H9 (cell line): ENCODE measurements around the gene CTDSP2. TPM values are rescaled to one million over a fixed set of nuclear protein-coding genes. Genes with fewer than 3 reads are reported as not detected.

Experiments
- DNase-seq: peaks from one replicate; pipeline ENCODE4 v3.0.0-alpha.2; 2017
- H2AFZ ChIP-seq: one replicate; pipeline ENCODE4 v1.6.1; 2013; ENCODE audit warnings: mild to moderate bottlenecking, low read length, control low read depth, moderate library complexity
- H2AK5ac ChIP-seq: 2 replicates; pipeline ENCODE4 v1.6.1; 2013; ENCODE audit warnings: low read length, control low read depth, mixed read lengths; ENCODE audit not compliant: insufficient read length
- H2BK120ac ChIP-seq: one replicate; pipeline ENCODE4 v1.6.1; 2013; ENCODE audit warnings: low read depth, mild to moderate bottlenecking, low read length, control low read depth, inconsistent platforms; ENCODE audit not compliant: poor library complexity, severe bottlenecking
- H2BK12ac ChIP-seq: 2 replicates; pipeline ENCODE4 v1.6.1; 2013; ENCODE audit warnings: low read length, control low read depth, mixed read lengths, low read depth; ENCODE audit not compliant: insufficient read length
- H2BK15ac ChIP-seq: 2 replicates; pipeline ENCODE4 v1.6.1; 2013; ENCODE audit warnings: low read depth, low read length, control low read depth
- H2BK20ac ChIP-seq: one replicate; pipeline ENCODE4 v1.6.1; 2013; ENCODE audit warnings: low read depth, mild to moderate bottlenecking, low read length, control low read depth, inconsistent platforms; ENCODE audit not compliant: poor library complexity, severe bottlenecking
- H2BK5ac ChIP-seq: 2 replicates; pipeline ENCODE4 v1.6.1; 2013; ENCODE audit warnings: low read length, control low read depth, mixed read lengths; ENCODE audit not compliant: insufficient read length
- H3K14ac ChIP-seq: 2 replicates; pipeline ENCODE4 v1.6.1; 2013; ENCODE audit warnings: low read length, control low read depth; ENCODE audit not compliant: insufficient read depth
- H3K18ac ChIP-seq: 2 replicates; pipeline ENCODE4 v1.6.1; 2013; ENCODE audit warnings: low read depth, mild to moderate bottlenecking, mixed read lengths, low read length, control low read depth; ENCODE audit not compliant: insufficient read length
- H3K23ac ChIP-seq: 2 replicates; pipeline ENCODE4 v1.6.1; 2013; ENCODE audit warnings: low read length, control low read depth, mixed read lengths, low read depth; ENCODE audit not compliant: insufficient read length
- H3K23me2 ChIP-seq: 2 replicates; pipeline ENCODE4 v1.6.1; 2013; ENCODE audit warnings: low read depth, mild to moderate bottlenecking, mixed read lengths, low read length, control low read depth; ENCODE audit not compliant: insufficient read length, poor library complexity, severe bottlenecking
- H3K27ac ChIP-seq: 2 replicates; pipeline ENCODE4 v1.5.1; 2013; ENCODE audit warnings: low read length, control low read depth, mixed read lengths, low read depth; ENCODE audit not compliant: insufficient read length
- H3K27me3 ChIP-seq: 2 replicates; pipeline ENCODE4 v1.6.1; 2013; ENCODE audit warnings: low read length, control low read depth, inconsistent platforms; ENCODE audit not compliant: insufficient read depth
- H3K4ac ChIP-seq: 2 replicates; pipeline ENCODE4 v1.6.1; 2013; ENCODE audit warnings: low read depth, mild to moderate bottlenecking, control low read depth, inconsistent platforms, low read length, moderate library complexity
- H3K4me1 ChIP-seq: 2 replicates; pipeline ENCODE4 v1.6.1; 2013; ENCODE audit warnings: low read length, control low read depth, inconsistent platforms; ENCODE audit not compliant: insufficient read depth
- H3K4me2 ChIP-seq: 2 replicates; pipeline ENCODE4 v1.6.1; 2013; ENCODE audit warnings: low read length, control low read depth, mixed read lengths; ENCODE audit not compliant: insufficient read length, insufficient read depth
- H3K56ac ChIP-seq: 2 replicates; pipeline ENCODE4 v1.6.1; 2013; ENCODE audit warnings: low read depth, mild to moderate bottlenecking, mixed read lengths, low read length, control low read depth; ENCODE audit not compliant: insufficient read length
- H3K79me1 ChIP-seq: 2 replicates; pipeline ENCODE4 v1.6.1; 2013; ENCODE audit warnings: low read depth, mild to moderate bottlenecking, moderate library complexity, low read length, control low read depth, inconsistent platforms; ENCODE audit not compliant: insufficient read depth, poor library complexity, severe bottlenecking
- H3K79me2 ChIP-seq: 2 replicates; pipeline ENCODE4 v1.6.1; 2013; ENCODE audit warnings: low read length, control low read depth, inconsistent platforms; ENCODE audit not compliant: insufficient read depth
- H3K9ac ChIP-seq: 2 replicates; pipeline ENCODE4 v1.6.1; 2013; ENCODE audit warnings: low read length, control low read depth, mixed read lengths; ENCODE audit not compliant: insufficient read length; ENCODE audit errors: extremely low read depth
- H3K9me3 ChIP-seq: one replicate; pipeline ENCODE4 v1.6.1; 2013; ENCODE audit warnings: low read depth, low read length, inconsistent platforms; ENCODE audit not compliant: control insufficient read depth
- H3T11ph ChIP-seq: one replicate; pipeline ENCODE4 v1.6.1; 2013; ENCODE audit warnings: mild to moderate bottlenecking, low read length, control low read depth, inconsistent platforms
- H4K20me1 ChIP-seq: one replicate; pipeline ENCODE4 v1.6.1; 2013; ENCODE audit not compliant: control insufficient read depth, insufficient read length, insufficient read depth
- H4K5ac ChIP-seq: 2 replicates; pipeline ENCODE4 v1.6.1; 2013; ENCODE audit warnings: low read depth, mild to moderate bottlenecking, mixed read lengths, low read length, control low read depth; ENCODE audit not compliant: insufficient read length
- H4K8ac ChIP-seq: replicated peaks from 2 replicates; pipeline ENCODE4 v1.6.1; 2013; ENCODE audit warnings: low read length, control low read depth, mixed read lengths, low read depth; ENCODE audit not compliant: insufficient read length
- H4K91ac ChIP-seq: 2 replicates; pipeline ENCODE4 v1.6.1; 2013; ENCODE audit warnings: low read depth, mild to moderate bottlenecking, moderate library complexity, mixed read lengths, low read length, control low read depth; ENCODE audit not compliant: insufficient read length
- H3K27ac Mint-ChIP-seq, 3 experiments: 2 replicates in 2 of 3; 3 replicates in 1 of 3; pipeline ENCODE4 v1.8.0; 2020 to 2021; ENCODE audit warnings: mixed read lengths in 3 of 3, mild to moderate bottlenecking in 1 of 3, moderate library complexity in 1 of 3
- H3K27me3 Mint-ChIP-seq: 2 replicates; pipeline ENCODE4 v1.8.0; 2021; ENCODE audit warnings: low read depth, mild to moderate bottlenecking, moderate library complexity, mixed read lengths
- H3K36me3 Mint-ChIP-seq, 3 experiments: 2 replicates in 2 of 3; 3 replicates in 1 of 3; pipeline ENCODE4 v1.8.0; 2020 to 2021; ENCODE audit warnings: low read depth in 3 of 3, mixed read lengths in 3 of 3; ENCODE audit not compliant: insufficient read depth in 1 of 3
- H3K4me1 Mint-ChIP-seq, 2 experiments: 2 replicates each; pipeline ENCODE4 v1.8.0; 2020; ENCODE audit warnings: mixed read lengths in 2 of 2
- H3K4me3 Mint-ChIP-seq, 2 experiments: 2 replicates in 1 of 2; 3 replicates in 1 of 2; pipeline ENCODE4 v1.8.0; 2020 to 2021; ENCODE audit warnings: mild to moderate bottlenecking in 2 of 2, mixed read lengths in 2 of 2, moderate library complexity in 1 of 2
- H3K9me3 Mint-ChIP-seq, 2 experiments: 2 replicates in 1 of 2; 3 replicates in 1 of 2; pipeline ENCODE4 v1.8.0; 2020; ENCODE audit warnings: mild to moderate bottlenecking in 2 of 2, mixed read lengths in 2 of 2, moderate library complexity in 1 of 2
- WGBS: extraction: QIAGEN DNeasy Blood & Tissue Kit; methylation state at CpG from one replicate; pipeline ENCODE4 v1.1.7; 2013; ENCODE audit warnings: missing lambda C conversion rate, low lambda C conversion rate, mixed read lengths; ENCODE audit not compliant: insufficient read length; ENCODE audit errors: extremely low coverage; 5-methylcytosine and 5-hydroxymethylcytosine counted together
- total RNA-seq: library from RNA; stranded (reverse); gene quantifications from 2 replicates; pipeline ENCODE4 v1.2.1, GENCODE V29; 2021
- TF ChIP-seq, protein P1 (sequence below): fragments of 200-600 bp; sonication (generic); conservative IDR thresholded peaks from 3 replicates; pipeline ENCODE4 v1.8.0; 2021; ENCODE audit warnings: antibody characterized with exemption, mild to moderate bottlenecking

The CTDSP2 gene
- total RNA-seq, 1 experiment from 2014 or later, result 103 TPM

DNA sequence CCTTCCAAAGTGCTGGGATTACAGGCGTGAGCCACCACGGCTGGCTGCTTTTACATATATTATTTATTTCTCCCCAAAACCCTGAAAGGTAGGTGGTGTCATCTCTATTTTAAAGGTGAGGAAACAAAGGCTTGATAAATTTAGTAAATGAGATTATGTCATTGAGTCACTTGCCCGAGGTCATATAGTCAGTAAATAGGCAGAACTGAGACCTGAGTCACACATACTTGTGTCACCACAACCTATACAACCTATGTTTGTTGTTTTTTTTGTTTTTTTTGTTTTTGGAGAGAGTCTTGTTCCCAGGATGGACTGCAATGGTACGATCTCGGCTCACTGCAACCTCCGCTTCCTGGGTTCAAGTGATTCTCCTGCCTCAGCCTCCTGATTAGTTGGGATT, 51.2 kb downstream of the CTDSP2 start:
- Histone ChIP-seq H3K4me2 (no peak overlapping the region), H4K8ac (no peak overlapping the region), H4K5ac (no peak overlapping the region), H2AK5ac (no peak overlapping the region), H3K23me2 (no peaks in the 10 kb centered on the region), H3K56ac (no peak overlapping the region), H3T11ph (no peak overlapping the region), H3K79me2 (no peaks in the 10 kb centered on the region), H2BK120ac (no peak overlapping the region), H2BK20ac (no peak overlapping the region), H3K27me3 (no peaks in the 10 kb centered on the region), H3K9me3 (no peaks in the 10 kb centered on the region), H4K20me1 (no peaks in the 10 kb centered on the region), H2AFZ (no peak overlapping the region), H4K91ac (no peak overlapping the region), H3K18ac (no peak overlapping the region), H3K23ac (no peak overlapping the region), H3K14ac (no peak overlapping the region), H3K9ac (no peak overlapping the region), H2BK5ac (no peak overlapping the region), H3K27ac (no peak overlapping the region), H3K4ac (no peak overlapping the region), H2BK15ac (no peak overlapping the region), H2BK12ac (no peak overlapping the region), H3K4me1 (no peaks in the 10 kb centered on the region), H3K79me1 (no peaks in the 10 kb centered on the region)
- no CpG with 5 or more reads among the region's 6 CpGs for WGBS
- Mint-ChIP-seq H3K9me3 (no peaks in the 10 kb centered on the region), H3K4me3 (no peak overlapping the region), H3K27ac (no peak overlapping the region), H3K27me3 (no peaks in the 10 kb centered on the region), H3K36me3 (peaks cover 24 to 62% (median 52%) of the 10 kb centered on the region in 3 experiments), H3K4me1 (no peaks in the 10 kb centered on the region)
- TF ChIP-seq, protein P1, sequence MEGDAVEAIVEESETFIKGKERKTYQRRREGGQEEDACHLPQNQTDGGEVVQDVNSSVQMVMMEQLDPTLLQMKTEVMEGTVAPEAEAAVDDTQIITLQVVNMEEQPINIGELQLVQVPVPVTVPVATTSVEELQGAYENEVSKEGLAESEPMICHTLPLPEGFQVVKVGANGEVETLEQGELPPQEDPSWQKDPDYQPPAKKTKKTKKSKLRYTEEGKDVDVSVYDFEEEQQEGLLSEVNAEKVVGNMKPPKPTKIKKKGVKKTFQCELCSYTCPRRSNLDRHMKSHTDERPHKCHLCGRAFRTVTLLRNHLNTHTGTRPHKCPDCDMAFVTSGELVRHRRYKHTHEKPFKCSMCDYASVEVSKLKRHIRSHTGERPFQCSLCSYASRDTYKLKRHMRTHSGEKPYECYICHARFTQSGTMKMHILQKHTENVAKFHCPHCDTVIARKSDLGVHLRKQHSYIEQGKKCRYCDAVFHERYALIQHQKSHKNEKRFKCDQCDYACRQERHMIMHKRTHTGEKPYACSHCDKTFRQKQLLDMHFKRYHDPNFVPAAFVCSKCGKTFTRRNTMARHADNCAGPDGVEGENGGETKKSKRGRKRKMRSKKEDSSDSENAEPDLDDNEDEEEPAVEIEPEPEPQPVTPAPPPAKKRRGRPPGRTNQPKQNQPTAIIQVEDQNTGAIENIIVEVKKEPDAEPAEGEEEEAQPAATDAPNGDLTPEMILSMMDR, result no peak
- no peak for DNase-seq
